Measurements from ENCODE around the gene USP3. TPM values are rescaled to one million over a fixed set of nuclear protein-coding genes. Genes with fewer than 3 reads are reported as not detected.

USP3 gene
- total RNA-seq, 1 donor from 2014 or later: 62.5 TPM

GRCh38 chr15:63601026-63601703 is 96.8 kb downstream of the USP3 start:
- no peaks in the 10 kb centered on the region for H3K9me3 ChIP-seq

GRCh38 chr15:63601704-63602185 is 97.4 kb downstream of the USP3 start:
- TF ChIP-seq CTCF (IDR thresholded peaks at IDR 0.05): no peak
- Histone ChIP-seq H3K36me3 (no peaks in the 10 kb centered on the region), H3K4me1 (peaks cover 41% of the 10 kb centered on the region), H3K4me3 (peak overlapping the region; percentile 60), H3K9me3 (no peaks in the 10 kb centered on the region), H3K27ac (peak overlapping the region; percentile 83), H3K27me3 (no peaks in the 10 kb centered on the region)
- DNase-seq (no peak), ATAC-seq (no peak)
- intact Hi-C loops (cut with DNase I): no loop called here

More at GRCh38 chr15:63601026-63601703, 96.8 kb downstream of the USP3 start:
- no peak for TF ChIP-seq CTCF (IDR thresholded peaks at IDR 0.05)
- H3K4me3 ChIP-seq: peak overlapping the region; percentile 60
- H3K27me3 ChIP-seq: no peaks in the 10 kb centered on the region
- no peaks in the 10 kb centered on the region for H3K36me3 ChIP-seq
- H3K4me1 ChIP-seq: peaks cover 37% of the 10 kb centered on the region
- ATAC-seq (peak; percentile 19), DNase-seq (peak; percentile 79)
- intact Hi-C loops (cut with DNase I): no loop called here
- peak overlapping the region; percentile 83 for H3K27ac ChIP-seq

GRCh38 chr15:63602595-63602994 is 98.2 kb downstream of the USP3 start:
- no peaks in the 10 kb centered on the region for H3K27me3 ChIP-seq
- no peak for TF ChIP-seq CTCF (IDR thresholded peaks at IDR 0.05)
- no peaks in the 10 kb centered on the region for H3K9me3 ChIP-seq
- peaks cover 5% of the 10 kb centered on the region for H3K36me3 ChIP-seq
- ATAC-seq: no peak
- intact Hi-C loops (cut with DNase I): no loop called here
- no peak overlapping the region for H3K4me3 ChIP-seq
- H3K4me1 ChIP-seq: peaks cover 35% of the 10 kb centered on the region
- DNase-seq: no peak
- H3K27ac ChIP-seq: no peak overlapping the region

GRCh38 chr15:63603516-63603915 is 99.1 kb downstream of the USP3 start:
- no peak overlapping the region for H3K27ac ChIP-seq
- H3K36me3 ChIP-seq: peaks cover 14% of the 10 kb centered on the region
- peaks cover 27% of the 10 kb centered on the region for H3K4me1 ChIP-seq
- intact Hi-C loops (cut with DNase I): no loop called here
- H3K27me3 ChIP-seq: no peaks in the 10 kb centered on the region
- no peak overlapping the region for H3K4me3 ChIP-seq
- no peaks in the 10 kb centered on the region for H3K9me3 ChIP-seq
- DNase-seq (no peak), ATAC-seq (no peak)
- TF ChIP-seq CTCF (IDR thresholded peaks at IDR 0.05): no peak

GRCh38 chr15:63604281-63604680 is 99.9 kb downstream of the USP3 start:
- ATAC-seq (no peak), DNase-seq (no peak)
- TF ChIP-seq CTCF (IDR thresholded peaks at IDR 0.05): no peak
- intact Hi-C loops (cut with DNase I): no loop called here
- no peaks in the 10 kb centered on the region for H3K27me3 ChIP-seq
- no peak overlapping the region for H3K4me3 ChIP-seq
- H3K27ac ChIP-seq: no peak overlapping the region
- H3K4me1 ChIP-seq: peaks cover 26% of the 10 kb centered on the region
- peaks cover 22% of the 10 kb centered on the region for H3K36me3 ChIP-seq
- no peaks in the 10 kb centered on the region for H3K9me3 ChIP-seq

All from upper lobe of right lung (tissue), 1 donor.